ENCODE data around the gene TTLL11.
"Not testable (repeated sequence)": the region's sequence is repeated elsewhere in the genome, so short reads cannot be mapped to it uniquely, and the experiment has no call there.

The TTLL11 gene

DNA sequence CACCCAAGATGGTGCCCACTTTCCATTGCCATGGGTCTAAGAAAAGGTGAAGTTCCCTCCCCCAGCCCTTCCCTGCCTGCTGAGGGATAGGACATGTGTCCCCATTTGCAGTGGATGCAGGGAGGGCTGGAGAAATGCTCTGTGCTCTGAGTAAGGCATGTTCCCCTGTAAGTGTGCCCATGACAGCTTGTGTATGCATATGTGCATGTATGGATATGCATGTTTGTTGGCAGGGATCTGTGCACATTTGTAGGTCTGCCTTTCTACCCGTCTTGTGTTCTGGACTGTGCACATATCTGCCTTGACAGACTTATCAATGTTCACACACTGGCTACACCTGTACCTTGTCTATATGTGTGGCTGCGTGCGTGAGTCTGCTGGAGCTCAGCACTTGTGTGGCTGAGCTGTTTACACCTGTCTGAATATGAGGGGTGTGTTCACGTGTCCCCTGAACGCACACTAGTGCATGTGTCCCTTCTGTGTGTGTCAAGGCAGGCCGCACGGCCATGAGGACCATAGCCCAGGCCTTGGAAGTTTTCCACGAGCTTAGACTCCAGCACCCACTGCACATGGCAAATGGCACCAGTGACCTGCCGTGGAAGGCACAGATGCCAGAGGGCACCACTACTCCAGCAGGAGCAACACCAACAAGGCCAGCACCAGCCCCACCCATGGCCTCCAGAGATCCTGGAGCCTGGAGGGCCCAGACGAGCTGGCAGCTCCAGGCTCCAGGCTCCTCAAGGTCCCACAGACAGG, 27.4 kb upstream of the TTLL11 start:
- DNase-seq = no peak
- H3K27me3 ChIP-seq (ENCODE audit: insufficient read depth, low read depth, severe bottlenecking) = peaks cover 7% of the 10 kb centered on the region
- no peak overlapping the region for H3K4me3 ChIP-seq (ENCODE audit: low read depth, low read length)
- no peaks in the 10 kb centered on the region for H3K36me3 ChIP-seq
- no peaks in the 10 kb centered on the region for H3K9me3 ChIP-seq (ENCODE audit: severe bottlenecking)
- TF ChIP-seq, protein P1, sequence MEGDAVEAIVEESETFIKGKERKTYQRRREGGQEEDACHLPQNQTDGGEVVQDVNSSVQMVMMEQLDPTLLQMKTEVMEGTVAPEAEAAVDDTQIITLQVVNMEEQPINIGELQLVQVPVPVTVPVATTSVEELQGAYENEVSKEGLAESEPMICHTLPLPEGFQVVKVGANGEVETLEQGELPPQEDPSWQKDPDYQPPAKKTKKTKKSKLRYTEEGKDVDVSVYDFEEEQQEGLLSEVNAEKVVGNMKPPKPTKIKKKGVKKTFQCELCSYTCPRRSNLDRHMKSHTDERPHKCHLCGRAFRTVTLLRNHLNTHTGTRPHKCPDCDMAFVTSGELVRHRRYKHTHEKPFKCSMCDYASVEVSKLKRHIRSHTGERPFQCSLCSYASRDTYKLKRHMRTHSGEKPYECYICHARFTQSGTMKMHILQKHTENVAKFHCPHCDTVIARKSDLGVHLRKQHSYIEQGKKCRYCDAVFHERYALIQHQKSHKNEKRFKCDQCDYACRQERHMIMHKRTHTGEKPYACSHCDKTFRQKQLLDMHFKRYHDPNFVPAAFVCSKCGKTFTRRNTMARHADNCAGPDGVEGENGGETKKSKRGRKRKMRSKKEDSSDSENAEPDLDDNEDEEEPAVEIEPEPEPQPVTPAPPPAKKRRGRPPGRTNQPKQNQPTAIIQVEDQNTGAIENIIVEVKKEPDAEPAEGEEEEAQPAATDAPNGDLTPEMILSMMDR (IDR thresholded peaks at IDR 0.05; ENCODE audit: low read depth, low read length) = no peak
- H3K27ac ChIP-seq = no peak overlapping the region

DNA sequence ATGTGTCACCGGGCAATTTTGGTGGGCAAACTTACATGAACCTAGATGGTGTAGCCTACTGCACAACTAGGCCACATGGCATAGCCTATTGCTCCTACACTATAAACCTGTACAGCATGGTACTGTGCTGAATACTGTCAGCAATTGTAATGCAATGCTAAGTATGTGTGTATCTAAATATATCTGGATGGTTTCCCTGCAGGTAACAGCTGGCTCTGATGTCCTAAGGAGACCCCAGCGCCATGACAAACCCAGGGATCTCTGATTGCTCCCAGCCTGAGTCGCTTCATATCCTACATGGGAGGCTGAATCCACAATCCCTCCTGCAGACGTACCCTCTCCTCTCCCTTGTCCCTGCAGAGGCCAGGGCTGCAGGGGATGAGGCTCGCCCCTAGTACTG, 26.6 kb upstream of the TTLL11 start:
- DNase-seq = no peak
- TF ChIP-seq, protein P1 (IDR thresholded peaks at IDR 0.05; ENCODE audit: low read depth, low read length) = no peak

GRCh38 chr9:122119166-122119521, 26.0 kb upstream of the TTLL11 start:
- H3K36me3 ChIP-seq = no peaks in the 10 kb centered on the region
- DNase-seq = no peak
- no peak overlapping the region for H3K27ac ChIP-seq
- H3K27me3 ChIP-seq (ENCODE audit: insufficient read depth, low read depth, severe bottlenecking) = peaks cover 3% of the 10 kb centered on the region
- no peaks in the 10 kb centered on the region for H3K9me3 ChIP-seq (ENCODE audit: severe bottlenecking)
- TF ChIP-seq, protein P1 (IDR thresholded peaks at IDR 0.05; ENCODE audit: low read depth, low read length) = no peak
- H3K4me3 ChIP-seq (ENCODE audit: low read depth, low read length) = no peak overlapping the region

More for the DNA sequence above, 26.6 kb upstream of the TTLL11 start:
- Histone ChIP-seq H3K36me3 (no peaks in the 10 kb centered on the region), H3K4me3 (ENCODE audit: low read depth, low read length) (no peak overlapping the region), H3K27me3 (ENCODE audit: insufficient read depth, low read depth, severe bottlenecking) (peaks cover 5% of the 10 kb centered on the region), H3K9me3 (ENCODE audit: severe bottlenecking) (no peaks in the 10 kb centered on the region), H3K27ac (no peak overlapping the region)

GRCh38 chr9:122118343-122119165, 25.4 kb upstream of the TTLL11 start:
- Histone ChIP-seq H3K36me3 (no peaks in the 10 kb centered on the region), H3K9me3 (ENCODE audit: severe bottlenecking) (no peaks in the 10 kb centered on the region), H3K4me3 (ENCODE audit: low read depth, low read length) (no peak overlapping the region), H3K27me3 (ENCODE audit: insufficient read depth, low read depth, severe bottlenecking) (peaks cover 3% of the 10 kb centered on the region), H3K27ac (no peak overlapping the region)
- no peak for DNase-seq
- TF ChIP-seq, protein P1 (IDR thresholded peaks at IDR 0.05; ENCODE audit: low read depth, low read length) = no peak

DNA sequence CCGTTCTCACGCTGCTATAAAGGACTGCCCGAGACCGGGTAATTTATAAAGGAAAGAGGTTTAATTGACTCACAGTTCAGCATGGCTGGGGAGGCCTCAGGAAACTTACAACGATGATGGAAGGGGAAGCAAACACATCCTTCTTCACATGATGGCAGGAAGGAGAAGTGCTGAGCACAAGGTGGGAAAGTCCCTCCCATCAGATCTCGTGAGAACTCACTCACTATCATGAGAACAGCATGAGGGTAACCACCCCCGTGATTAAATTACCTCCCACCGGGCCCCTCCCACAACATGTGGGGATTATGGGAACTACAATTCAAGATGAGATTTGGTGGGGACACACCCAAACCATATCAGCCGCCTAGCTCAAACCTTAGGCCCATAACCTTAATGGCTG, 24.1 kb upstream of the TTLL11 start:
- H3K27ac ChIP-seq; H3K4me3 ChIP-seq (ENCODE audit: low read depth, low read length); H3K27me3 ChIP-seq (ENCODE audit: insufficient read depth, low read depth, severe bottlenecking); H3K36me3 ChIP-seq; DNase-seq; H3K9me3 ChIP-seq (ENCODE audit: severe bottlenecking): not testable (repeated sequence)

- no peaks in the 10 kb centered on the region for H3K9me3 ChIP-seq (ENCODE audit: severe bottlenecking)
- H3K27me3 ChIP-seq (ENCODE audit: insufficient read depth, low read depth, severe bottlenecking) = no peaks in the 10 kb centered on the region
- TF ChIP-seq, protein P1 (IDR thresholded peaks at IDR 0.05; ENCODE audit: low read depth, low read length) = no peak
- no peak for DNase-seq
- no peaks in the 10 kb centered on the region for H3K36me3 ChIP-seq
- no peak overlapping the region for H3K4me3 ChIP-seq (ENCODE audit: low read depth, low read length)
- H3K27ac ChIP-seq = no peak overlapping the region
These were observed 23.5 kb upstream of the TTLL11 start for GRCh38 chr9:122116448-122117173.

Data from WERI-Rb-1 (cell line).